K562 (cell line): Measurements from ENCODE around the gene TSEN34. TPM values are rescaled to one million over a fixed set of nuclear protein-coding genes. Genes with fewer than 3 reads are reported as not detected.
A peak's percentile ranks its signal among the peaks of the same experiment; 100 is the strongest.

Experiments
- EP300 ChIP-seq: IDR thresholded peaks from 2 replicates; pipeline ENCODE4 v1.6.1; 2012; ENCODE audit warnings: low read length, improper control_type of control experiment
- HDAC6 ChIP-seq: IDR thresholded peaks from 2 replicates; pipeline ENCODE4 v1.6.1; 2012; ENCODE audit warnings: low read depth, mild to moderate bottlenecking, control low read depth, inconsistent platforms, low read length, moderate library complexity
- PRDM10 ChIP-seq: fragments of 450-650 bp; IDR thresholded peaks from 2 replicates; pipeline ENCODE4 v1.6.1; 2018; ENCODE audit not compliant: partially characterized antibody
- TFAM ChIP-seq: fragments of 250-450 bp; sonication (Bioruptor Pico); conservative IDR thresholded peaks from 2 replicates; pipeline ENCODE4 v1.5.0; 2021; ENCODE audit warnings: mild to moderate bottlenecking, moderate library complexity
- polyA plus RNA-seq, 8 experiments: library from polyadenylated mRNA; depleted of rRNA in 4 of 8; stranded (reverse) in 5 of 8; unstranded in 3 of 8; fragments of >200 nt; fragmentation: Nextera tagmentation in 2 of 8; fragmentation: Illumina TruSeq in 1 of 8; extraction: Ambion mirVana in 2 of 8; extraction: Trizol in 1 of 8; gene quantifications; 2 replicates each; pipeline versions ENCODE4 v1.2.1 to v1.2.3, GENCODE V29; 2011 to 2014; ENCODE audit warnings: inconsistent platforms in 1 of 8, missing spikeins in 1 of 8
- total RNA-seq, 7 experiments: library from RNA; depleted of rRNA in 6 of 7; stranded (reverse); fragments of >200 nt in 6 of 7; fragmentation: Illumina TruSeq in 2 of 7; extraction: Trizol in 2 of 7; gene quantifications; 2 replicates each; pipeline versions ENCODE4 v1.2.1 to v1.2.3, GENCODE V29; 2011 to 2021; ENCODE audit warnings: low replicate concordance in 1 of 7
- TF ChIP-seq, protein P1 (sequence below): fragments of 450-650 bp; IDR thresholded peaks from 2 replicates; pipeline ENCODE4 v1.6.1; 2016; ENCODE audit warnings: mild to moderate bottlenecking, moderate library complexity
- TF ChIP-seq, protein P2 (sequence below): fragments of 450-650 bp; formaldehyde crosslinking; IDR thresholded peaks from 2 replicates; pipeline ENCODE4 v1.4.0; 2022; ENCODE audit warnings: mild to moderate bottlenecking, moderate library complexity
- TF ChIP-seq, protein P3 (sequence below), 2 experiments: fragments of 450-650 bp; conservative IDR thresholded peaks; 2 replicates each; pipeline ENCODE4 v1.6.1; 2017; ENCODE audit warnings: mild to moderate bottlenecking in 2 of 2, moderate library complexity in 2 of 2

TSEN34 gene
- total and polyA plus RNA-seq, 9 of the 15 experiments (the other 6 are each of a cell fraction or from before 2014, with no cell fraction given): 3.1 to 57.6 (median 29.5) TPM

DNA sequence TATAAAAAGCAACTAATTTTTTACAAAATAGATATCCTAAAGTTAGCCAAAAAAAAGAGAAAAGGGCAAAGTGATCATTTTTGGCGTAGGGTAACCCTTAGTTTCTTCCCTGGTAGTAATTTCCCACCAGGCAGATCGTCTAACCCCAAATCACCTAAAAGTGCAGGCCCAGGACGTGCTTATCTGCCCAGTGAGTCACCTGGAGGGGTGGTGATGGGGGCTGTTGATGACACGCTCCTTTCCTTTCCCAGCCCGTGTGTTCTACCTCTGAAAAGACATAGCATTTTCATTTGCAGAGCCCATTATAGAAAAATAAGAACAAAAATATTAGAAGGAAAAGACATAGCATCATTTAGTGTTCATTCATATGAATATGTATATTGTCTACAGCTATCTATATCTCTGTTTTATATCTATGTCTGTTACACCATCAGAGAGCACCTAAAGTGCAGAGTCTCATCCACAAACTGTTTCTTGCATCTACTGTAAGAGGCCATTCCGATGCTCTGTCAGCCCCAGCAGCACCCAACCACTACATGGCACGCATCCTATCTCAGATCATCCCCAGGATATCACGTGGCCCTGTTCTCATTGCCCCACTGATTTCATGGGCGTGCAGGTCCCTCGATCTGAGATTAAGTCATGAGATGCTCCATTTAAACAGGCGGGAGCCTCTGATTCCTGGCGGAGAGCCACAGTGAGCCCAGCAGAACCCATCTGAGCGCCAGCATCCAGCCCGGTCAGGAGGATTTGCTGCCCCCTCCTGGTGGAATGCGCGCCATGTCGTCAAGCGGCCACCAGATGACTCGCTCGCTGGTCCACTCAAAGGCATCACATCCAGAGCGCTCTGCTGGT, 40.2 kb downstream of the TSEN34 start (continued):
- TF ChIP-seq, protein P1, sequence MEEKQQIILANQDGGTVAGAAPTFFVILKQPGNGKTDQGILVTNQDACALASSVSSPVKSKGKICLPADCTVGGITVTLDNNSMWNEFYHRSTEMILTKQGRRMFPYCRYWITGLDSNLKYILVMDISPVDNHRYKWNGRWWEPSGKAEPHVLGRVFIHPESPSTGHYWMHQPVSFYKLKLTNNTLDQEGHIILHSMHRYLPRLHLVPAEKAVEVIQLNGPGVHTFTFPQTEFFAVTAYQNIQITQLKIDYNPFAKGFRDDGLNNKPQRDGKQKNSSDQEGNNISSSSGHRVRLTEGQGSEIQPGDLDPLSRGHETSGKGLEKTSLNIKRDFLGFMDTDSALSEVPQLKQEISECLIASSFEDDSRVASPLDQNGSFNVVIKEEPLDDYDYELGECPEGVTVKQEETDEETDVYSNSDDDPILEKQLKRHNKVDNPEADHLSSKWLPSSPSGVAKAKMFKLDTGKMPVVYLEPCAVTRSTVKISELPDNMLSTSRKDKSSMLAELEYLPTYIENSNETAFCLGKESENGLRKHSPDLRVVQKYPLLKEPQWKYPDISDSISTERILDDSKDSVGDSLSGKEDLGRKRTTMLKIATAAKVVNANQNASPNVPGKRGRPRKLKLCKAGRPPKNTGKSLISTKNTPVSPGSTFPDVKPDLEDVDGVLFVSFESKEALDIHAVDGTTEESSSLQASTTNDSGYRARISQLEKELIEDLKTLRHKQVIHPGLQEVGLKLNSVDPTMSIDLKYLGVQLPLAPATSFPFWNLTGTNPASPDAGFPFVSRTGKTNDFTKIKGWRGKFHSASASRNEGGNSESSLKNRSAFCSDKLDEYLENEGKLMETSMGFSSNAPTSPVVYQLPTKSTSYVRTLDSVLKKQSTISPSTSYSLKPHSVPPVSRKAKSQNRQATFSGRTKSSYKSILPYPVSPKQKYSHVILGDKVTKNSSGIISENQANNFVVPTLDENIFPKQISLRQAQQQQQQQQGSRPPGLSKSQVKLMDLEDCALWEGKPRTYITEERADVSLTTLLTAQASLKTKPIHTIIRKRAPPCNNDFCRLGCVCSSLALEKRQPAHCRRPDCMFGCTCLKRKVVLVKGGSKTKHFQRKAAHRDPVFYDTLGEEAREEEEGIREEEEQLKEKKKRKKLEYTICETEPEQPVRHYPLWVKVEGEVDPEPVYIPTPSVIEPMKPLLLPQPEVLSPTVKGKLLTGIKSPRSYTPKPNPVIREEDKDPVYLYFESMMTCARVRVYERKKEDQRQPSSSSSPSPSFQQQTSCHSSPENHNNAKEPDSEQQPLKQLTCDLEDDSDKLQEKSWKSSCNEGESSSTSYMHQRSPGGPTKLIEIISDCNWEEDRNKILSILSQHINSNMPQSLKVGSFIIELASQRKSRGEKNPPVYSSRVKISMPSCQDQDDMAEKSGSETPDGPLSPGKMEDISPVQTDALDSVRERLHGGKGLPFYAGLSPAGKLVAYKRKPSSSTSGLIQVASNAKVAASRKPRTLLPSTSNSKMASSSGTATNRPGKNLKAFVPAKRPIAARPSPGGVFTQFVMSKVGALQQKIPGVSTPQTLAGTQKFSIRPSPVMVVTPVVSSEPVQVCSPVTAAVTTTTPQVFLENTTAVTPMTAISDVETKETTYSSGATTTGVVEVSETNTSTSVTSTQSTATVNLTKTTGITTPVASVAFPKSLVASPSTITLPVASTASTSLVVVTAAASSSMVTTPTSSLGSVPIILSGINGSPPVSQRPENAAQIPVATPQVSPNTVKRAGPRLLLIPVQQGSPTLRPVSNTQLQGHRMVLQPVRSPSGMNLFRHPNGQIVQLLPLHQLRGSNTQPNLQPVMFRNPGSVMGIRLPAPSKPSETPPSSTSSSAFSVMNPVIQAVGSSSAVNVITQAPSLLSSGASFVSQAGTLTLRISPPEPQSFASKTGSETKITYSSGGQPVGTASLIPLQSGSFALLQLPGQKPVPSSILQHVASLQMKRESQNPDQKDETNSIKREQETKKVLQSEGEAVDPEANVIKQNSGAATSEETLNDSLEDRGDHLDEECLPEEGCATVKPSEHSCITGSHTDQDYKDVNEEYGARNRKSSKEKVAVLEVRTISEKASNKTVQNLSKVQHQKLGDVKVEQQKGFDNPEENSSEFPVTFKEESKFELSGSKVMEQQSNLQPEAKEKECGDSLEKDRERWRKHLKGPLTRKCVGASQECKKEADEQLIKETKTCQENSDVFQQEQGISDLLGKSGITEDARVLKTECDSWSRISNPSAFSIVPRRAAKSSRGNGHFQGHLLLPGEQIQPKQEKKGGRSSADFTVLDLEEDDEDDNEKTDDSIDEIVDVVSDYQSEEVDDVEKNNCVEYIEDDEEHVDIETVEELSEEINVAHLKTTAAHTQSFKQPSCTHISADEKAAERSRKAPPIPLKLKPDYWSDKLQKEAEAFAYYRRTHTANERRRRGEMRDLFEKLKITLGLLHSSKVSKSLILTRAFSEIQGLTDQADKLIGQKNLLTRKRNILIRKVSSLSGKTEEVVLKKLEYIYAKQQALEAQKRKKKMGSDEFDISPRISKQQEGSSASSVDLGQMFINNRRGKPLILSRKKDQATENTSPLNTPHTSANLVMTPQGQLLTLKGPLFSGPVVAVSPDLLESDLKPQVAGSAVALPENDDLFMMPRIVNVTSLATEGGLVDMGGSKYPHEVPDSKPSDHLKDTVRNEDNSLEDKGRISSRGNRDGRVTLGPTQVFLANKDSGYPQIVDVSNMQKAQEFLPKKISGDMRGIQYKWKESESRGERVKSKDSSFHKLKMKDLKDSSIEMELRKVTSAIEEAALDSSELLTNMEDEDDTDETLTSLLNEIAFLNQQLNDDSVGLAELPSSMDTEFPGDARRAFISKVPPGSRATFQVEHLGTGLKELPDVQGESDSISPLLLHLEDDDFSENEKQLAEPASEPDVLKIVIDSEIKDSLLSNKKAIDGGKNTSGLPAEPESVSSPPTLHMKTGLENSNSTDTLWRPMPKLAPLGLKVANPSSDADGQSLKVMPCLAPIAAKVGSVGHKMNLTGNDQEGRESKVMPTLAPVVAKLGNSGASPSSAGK: no peak
- peak; percentile 38; the same call in 1 of the 2 replicates for TF ChIP-seq EP300
- TF ChIP-seq HDAC6: no peak
- TF ChIP-seq, protein P2, sequence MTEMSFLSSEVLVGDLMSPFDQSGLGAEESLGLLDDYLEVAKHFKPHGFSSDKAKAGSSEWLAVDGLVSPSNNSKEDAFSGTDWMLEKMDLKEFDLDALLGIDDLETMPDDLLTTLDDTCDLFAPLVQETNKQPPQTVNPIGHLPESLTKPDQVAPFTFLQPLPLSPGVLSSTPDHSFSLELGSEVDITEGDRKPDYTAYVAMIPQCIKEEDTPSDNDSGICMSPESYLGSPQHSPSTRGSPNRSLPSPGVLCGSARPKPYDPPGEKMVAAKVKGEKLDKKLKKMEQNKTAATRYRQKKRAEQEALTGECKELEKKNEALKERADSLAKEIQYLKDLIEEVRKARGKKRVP: no peak
- TF ChIP-seq PRDM10: peak; percentile 5
- TF ChIP-seq, protein P3, sequence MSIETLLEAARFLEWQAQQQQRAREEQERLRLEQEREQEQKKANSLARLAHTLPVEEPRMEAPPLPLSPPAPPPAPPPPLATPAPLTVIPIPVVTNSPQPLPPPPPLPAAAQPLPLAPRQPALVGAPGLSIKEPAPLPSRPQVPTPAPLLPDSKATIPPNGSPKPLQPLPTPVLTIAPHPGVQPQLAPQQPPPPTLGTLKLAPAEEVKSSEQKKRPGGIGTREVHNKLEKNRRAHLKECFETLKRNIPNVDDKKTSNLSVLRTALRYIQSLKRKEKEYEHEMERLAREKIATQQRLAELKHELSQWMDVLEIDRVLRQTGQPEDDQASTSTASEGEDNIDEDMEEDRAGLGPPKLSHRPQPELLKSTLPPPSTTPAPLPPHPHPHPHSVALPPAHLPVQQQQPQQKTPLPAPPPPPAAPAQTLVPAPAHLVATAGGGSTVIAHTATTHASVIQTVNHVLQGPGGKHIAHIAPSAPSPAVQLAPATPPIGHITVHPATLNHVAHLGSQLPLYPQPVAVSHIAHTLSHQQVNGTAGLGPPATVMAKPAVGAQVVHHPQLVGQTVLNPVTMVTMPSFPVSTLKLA (conservative IDR thresholded peaks at IDR 0.05): no peak
- TF ChIP-seq TFAM (CRISPR knock-in tag): no peak
